ENCODE results near the gene JUND.

The JUND gene

GRCh38 chr19:18281082-18282020, at the start of gene JUND:
TSS of gene JUND (minus strand) at chr19:18281622. CDS start at chr19:18281484, 138 bp downstream.
- TF ChIP-seq GATA2 (IDR thresholded peaks at IDR 0.05; ENCODE audit: low read depth, low read length) (no peak), GATA3 (IDR thresholded peaks at IDR 0.05; ENCODE audit: low read depth, low read length) (no peak)

GRCh38 chr19:18330868-18331267, 49.4 kb upstream of the JUND start:
- no peak for TF ChIP-seq GATA3 (IDR thresholded peaks at IDR 0.05; ENCODE audit: low read depth, low read length)

- TF ChIP-seq GATA2 (IDR thresholded peaks at IDR 0.05; ENCODE audit: low read depth, low read length) (no peak), GATA3 (IDR thresholded peaks at IDR 0.05; ENCODE audit: low read depth, low read length) (no peak)
Observed at GRCh38 chr19:18329035-18329376, 47.6 kb upstream of the JUND start.

GRCh38 chr19:18328340-18329034, 47.1 kb upstream of the JUND start:
- TF ChIP-seq GATA2 (IDR thresholded peaks at IDR 0.05; ENCODE audit: low read depth, low read length) (no peak), GATA3 (IDR thresholded peaks at IDR 0.05; ENCODE audit: low read depth, low read length) (no peak)

GRCh38 chr19:18326772-18327171, 45.4 kb upstream of the JUND start:
- TF ChIP-seq GATA3 (IDR thresholded peaks at IDR 0.05; ENCODE audit: low read depth, low read length) (no peak), GATA2 (IDR thresholded peaks at IDR 0.05; ENCODE audit: low read depth, low read length) (no peak)

- TF ChIP-seq GATA2 (IDR thresholded peaks at IDR 0.05; ENCODE audit: low read depth, low read length) (no peak), GATA3 (IDR thresholded peaks at IDR 0.05; ENCODE audit: low read depth, low read length) (no peak)
Observed at GRCh38 chr19:18322759-18323460, 41.5 kb upstream of the JUND start, which contains the start of gene LSM4. TSS of gene LSM4 (minus strand) at chr19:18323076. CDS start at chr19:18323020, 56 bp downstream.

GRCh38 chr19:18322318-18322758, 40.9 kb upstream of the JUND start:
- TF ChIP-seq GATA2 (IDR thresholded peaks at IDR 0.05; ENCODE audit: low read depth, low read length) (no peak), GATA3 (IDR thresholded peaks at IDR 0.05; ENCODE audit: low read depth, low read length) (no peak)

GRCh38 chr19:18321734-18322102, 40.3 kb upstream of the JUND start:
- TF ChIP-seq GATA2 (IDR thresholded peaks at IDR 0.05; ENCODE audit: low read depth, low read length) (no peak), GATA3 (IDR thresholded peaks at IDR 0.05; ENCODE audit: low read depth, low read length) (no peak)

GRCh38 chr19:18320865-18321733, 39.7 kb upstream of the JUND start:
- TF ChIP-seq GATA3 (IDR thresholded peaks at IDR 0.05; ENCODE audit: low read depth, low read length) (no peak), GATA2 (IDR thresholded peaks at IDR 0.05; ENCODE audit: low read depth, low read length) (no peak)

GRCh38 chr19:18319591-18320135, 38.2 kb upstream of the JUND start:
- no peak for TF ChIP-seq GATA2 (IDR thresholded peaks at IDR 0.05; ENCODE audit: low read depth, low read length)
- TF ChIP-seq GATA3 (IDR thresholded peaks at IDR 0.05; ENCODE audit: low read depth, low read length): no peak

- TF ChIP-seq GATA3 (IDR thresholded peaks at IDR 0.05; ENCODE audit: low read depth, low read length) (no peak), GATA2 (IDR thresholded peaks at IDR 0.05; ENCODE audit: low read depth, low read length) (no peak)
Observed at GRCh38 chr19:18317961-18318800, 36.8 kb upstream of the JUND start.

GRCh38 chr19:18313398-18313797, 32.0 kb upstream of the JUND start:
- TF ChIP-seq GATA3 (IDR thresholded peaks at IDR 0.05; ENCODE audit: low read depth, low read length) (no peak), GATA2 (IDR thresholded peaks at IDR 0.05; ENCODE audit: low read depth, low read length) (no peak)
